GM12865 (cell line): ENCODE measurements around the gene HIF1AN.

Source experiments
- DNase-seq: peaks from one replicate; pipeline ENCODE4 v3.0.0; 2010; ENCODE audit warnings: low read depth
- H3K4me3 ChIP-seq: 2 replicates; pipeline ENCODE4 v1.5.1; 2011; ENCODE audit warnings: mild to moderate bottlenecking, low read depth, low read length, control low read depth
- TF ChIP-seq, protein P1 (sequence below): IDR thresholded peaks from 2 replicates; pipeline ENCODE4 v1.5.1; 2011; ENCODE audit warnings: low read length, control low read depth, low read depth, inconsistent platforms; ENCODE audit not compliant: insufficient read depth; ENCODE audit errors: missing control alignments

The HIF1AN gene

DNA sequence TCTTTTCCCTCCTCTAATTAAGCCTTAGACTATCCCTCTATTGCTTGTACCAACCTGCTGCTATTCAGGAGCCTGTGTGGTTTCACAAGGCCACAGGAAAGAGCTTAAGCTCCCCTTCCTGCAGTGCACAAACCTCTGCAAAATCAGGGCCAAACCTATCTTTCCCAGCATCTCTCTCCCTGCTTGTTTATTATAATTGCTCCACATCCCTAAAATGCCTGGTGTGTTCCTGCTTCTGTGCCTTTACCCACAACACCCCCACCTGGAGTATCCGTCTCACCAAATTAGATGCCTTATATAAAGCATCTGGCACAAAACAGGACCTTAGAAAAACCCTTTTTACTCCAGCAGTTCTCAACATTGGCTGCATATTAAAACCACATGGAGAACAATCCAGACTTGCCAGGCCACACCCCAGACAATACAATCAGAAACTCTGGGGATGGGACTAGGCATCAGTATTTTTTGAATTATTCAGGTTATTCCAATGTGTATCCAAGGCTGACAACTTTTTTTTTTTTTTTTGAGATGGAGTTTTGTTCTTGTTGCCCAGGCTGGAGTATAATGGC, 32.7 kb upstream of the HIF1AN start:
- TF ChIP-seq, protein P1, sequence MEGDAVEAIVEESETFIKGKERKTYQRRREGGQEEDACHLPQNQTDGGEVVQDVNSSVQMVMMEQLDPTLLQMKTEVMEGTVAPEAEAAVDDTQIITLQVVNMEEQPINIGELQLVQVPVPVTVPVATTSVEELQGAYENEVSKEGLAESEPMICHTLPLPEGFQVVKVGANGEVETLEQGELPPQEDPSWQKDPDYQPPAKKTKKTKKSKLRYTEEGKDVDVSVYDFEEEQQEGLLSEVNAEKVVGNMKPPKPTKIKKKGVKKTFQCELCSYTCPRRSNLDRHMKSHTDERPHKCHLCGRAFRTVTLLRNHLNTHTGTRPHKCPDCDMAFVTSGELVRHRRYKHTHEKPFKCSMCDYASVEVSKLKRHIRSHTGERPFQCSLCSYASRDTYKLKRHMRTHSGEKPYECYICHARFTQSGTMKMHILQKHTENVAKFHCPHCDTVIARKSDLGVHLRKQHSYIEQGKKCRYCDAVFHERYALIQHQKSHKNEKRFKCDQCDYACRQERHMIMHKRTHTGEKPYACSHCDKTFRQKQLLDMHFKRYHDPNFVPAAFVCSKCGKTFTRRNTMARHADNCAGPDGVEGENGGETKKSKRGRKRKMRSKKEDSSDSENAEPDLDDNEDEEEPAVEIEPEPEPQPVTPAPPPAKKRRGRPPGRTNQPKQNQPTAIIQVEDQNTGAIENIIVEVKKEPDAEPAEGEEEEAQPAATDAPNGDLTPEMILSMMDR: no peak
- DNase-seq: no peak
- H3K4me3 ChIP-seq: no peak overlapping the region

DNA sequence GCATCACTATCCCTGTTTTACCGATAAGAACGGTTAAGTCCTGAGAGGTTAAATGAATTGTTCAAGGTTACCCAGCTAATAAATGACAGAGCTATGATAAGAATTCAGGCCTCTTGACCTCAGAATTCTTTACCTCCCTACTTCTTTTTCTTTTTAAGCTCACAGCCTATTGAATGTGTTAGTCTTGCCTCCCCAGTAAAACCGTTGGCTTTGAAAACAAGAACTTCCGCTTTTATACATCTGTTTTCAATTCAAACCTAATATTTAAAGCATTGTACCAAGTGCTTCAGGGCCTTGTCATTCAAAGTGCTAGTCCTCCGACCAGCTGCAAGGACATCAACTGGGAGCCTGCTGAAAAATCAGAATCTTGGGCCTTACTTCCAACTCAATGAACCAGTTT, 31.6 kb upstream of the HIF1AN start:
- no peak for DNase-seq
- H3K4me3 ChIP-seq: no peak overlapping the region
- TF ChIP-seq, protein P1: no peak

DNA sequence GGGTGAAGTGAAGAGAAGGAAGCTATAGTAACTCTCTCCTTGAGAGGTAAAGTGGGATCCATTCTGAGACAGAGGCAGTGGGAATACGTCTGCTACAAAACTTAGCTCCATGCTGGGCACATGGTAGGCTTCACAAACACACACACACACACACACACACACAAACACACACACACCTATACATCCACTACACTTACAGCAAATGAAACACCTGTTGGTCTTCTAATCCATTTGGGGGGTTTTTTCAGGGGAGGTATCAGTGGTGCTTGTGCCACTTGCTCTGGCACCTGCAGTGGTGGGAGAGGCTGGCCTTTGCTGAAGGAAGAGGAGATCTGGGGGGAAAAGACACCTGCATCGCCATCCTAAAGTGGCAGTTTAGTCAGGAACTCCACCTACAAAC, 30.6 kb upstream of the HIF1AN start:
- no peak overlapping the region for H3K4me3 ChIP-seq
- DNase-seq: no peak
- TF ChIP-seq, protein P1: no peak

DNA sequence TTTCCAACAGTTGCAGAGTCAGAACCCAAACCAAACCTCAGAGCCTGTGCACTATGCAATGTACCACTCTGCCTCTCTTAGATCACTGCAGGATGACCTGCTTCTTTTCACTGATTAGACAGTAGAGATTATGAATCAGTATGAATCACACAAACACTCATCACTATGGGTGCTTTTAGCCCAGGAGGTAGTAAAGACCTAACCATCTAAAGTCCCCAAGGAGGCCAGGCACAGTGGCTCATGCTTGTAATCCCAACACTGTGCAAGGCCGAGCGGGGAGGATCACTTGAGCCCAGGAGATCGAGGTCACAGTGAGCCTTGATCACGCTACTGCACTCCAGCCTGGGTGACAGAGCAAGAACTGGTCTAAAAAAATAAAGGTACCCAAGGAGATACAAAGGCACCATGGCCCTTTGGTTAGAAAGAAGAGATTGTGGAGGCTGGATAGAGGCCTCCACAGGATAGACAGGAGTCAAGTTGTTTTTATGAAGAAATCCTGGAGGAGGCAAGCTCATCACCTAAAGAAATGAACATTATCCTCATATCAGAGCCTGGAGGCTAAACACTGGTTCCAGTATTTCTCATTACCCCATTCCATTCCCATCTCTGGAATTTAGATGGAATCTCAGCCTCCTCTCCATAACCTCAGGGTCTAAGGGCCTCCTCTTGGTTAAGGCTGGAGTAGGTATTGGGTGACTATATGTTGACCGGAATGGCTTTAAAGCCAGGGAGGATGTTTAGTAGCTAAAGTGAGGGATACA, 29.0 kb upstream of the HIF1AN start:
- H3K4me3 ChIP-seq: no peak overlapping the region
- no peak for DNase-seq
- TF ChIP-seq, protein P1: no peak

DNA sequence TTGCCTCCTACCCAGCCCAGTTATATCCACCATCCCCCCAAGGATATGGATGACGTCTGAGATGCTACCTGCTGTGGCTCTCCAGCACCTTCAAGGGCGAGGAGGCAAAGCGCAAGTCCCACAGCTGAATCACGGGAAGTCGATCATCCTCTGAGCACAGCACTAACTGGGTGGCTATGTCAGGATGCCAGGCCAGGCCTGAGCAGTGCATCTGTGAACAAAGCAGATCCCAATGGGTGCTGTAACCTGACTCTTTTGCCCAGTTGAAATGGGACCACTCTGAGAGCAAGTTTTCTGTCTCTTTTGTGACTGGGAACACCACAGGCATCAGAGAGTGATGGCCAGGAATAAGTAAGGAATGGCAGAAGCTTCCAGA, 28.4 kb upstream of the HIF1AN start:
- TF ChIP-seq, protein P1: no peak
- no peak overlapping the region for H3K4me3 ChIP-seq
- no peak for DNase-seq

DNA sequence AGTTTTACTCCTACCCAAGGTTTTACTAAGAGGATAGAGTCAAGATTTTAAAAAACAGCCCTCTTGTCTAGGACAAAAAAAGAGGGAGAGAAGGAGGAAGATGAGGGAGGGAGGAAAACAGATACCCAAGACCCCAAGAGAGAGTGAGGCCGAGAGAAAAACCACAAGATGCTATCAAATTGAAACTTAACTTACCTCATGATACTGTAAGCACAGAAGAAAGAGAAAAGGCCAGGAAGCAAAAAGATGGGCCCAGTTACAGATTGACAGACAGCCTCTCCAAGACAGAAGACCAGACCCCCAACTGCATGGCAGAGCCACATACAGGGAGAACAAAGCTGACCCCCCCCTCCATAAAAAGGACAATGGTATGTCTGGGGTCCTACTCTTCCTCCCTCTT, 27.5 kb upstream of the HIF1AN start:
- TF ChIP-seq, protein P1: no peak

More for the DNA sequence above, 27.5 kb upstream of the HIF1AN start:
- DNase-seq: no peak
- H3K4me3 ChIP-seq: no peak overlapping the region
